OCI-LY1 (cell line): Measurements from ENCODE around the gene RUNX3.

ENCODE experiments used
- EZH2 ChIP-seq: fragments of 200-600 bp; sonication (generic), shearing (Covaris generic); IDR thresholded peaks from 2 replicates; pipeline ENCODE4 v1.8.0; 2017; ENCODE audit warnings: borderline replicate concordance, mixed run types, mild to moderate bottlenecking, antibody characterized with exemption, low read length, moderate library complexity, mixed read lengths
- TF ChIP-seq, protein P1 (sequence below): fragments of 200-600 bp; sonication (generic), shearing (Covaris generic); IDR thresholded peaks from 2 replicates; pipeline ENCODE4 v1.5.1; 2017; ENCODE audit warnings: mild to moderate bottlenecking, antibody characterized with exemption, low read length, moderate library complexity, mixed read lengths

- TF ChIP-seq, protein P1, sequence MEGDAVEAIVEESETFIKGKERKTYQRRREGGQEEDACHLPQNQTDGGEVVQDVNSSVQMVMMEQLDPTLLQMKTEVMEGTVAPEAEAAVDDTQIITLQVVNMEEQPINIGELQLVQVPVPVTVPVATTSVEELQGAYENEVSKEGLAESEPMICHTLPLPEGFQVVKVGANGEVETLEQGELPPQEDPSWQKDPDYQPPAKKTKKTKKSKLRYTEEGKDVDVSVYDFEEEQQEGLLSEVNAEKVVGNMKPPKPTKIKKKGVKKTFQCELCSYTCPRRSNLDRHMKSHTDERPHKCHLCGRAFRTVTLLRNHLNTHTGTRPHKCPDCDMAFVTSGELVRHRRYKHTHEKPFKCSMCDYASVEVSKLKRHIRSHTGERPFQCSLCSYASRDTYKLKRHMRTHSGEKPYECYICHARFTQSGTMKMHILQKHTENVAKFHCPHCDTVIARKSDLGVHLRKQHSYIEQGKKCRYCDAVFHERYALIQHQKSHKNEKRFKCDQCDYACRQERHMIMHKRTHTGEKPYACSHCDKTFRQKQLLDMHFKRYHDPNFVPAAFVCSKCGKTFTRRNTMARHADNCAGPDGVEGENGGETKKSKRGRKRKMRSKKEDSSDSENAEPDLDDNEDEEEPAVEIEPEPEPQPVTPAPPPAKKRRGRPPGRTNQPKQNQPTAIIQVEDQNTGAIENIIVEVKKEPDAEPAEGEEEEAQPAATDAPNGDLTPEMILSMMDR, result no peak
- no peak for TF ChIP-seq EZH2
Measured at GRCh38 chr1:24951810-24952412, 21.8 kb upstream of the RUNX3 start.
